Posterior cingulate gyrus (tissue), 11 donors: ENCODE results near the gene TMED1.

ENCODE experiments used
- DNase-seq, 10 donors: peaks; one replicate each; pipeline versions ENCODE4 v3.0.0 to v3.0.0-alpha.2; 2020 to 2021; ENCODE audit warnings: mixed read lengths in 3 of 10
- intact Hi-C: fragments of 100-400 bp; cut with DNase I; formaldehyde crosslinking; loops from one replicate; pipeline ENCODE4 v1.15.1; 2023

TMED1 gene

GRCh38 chr19:10816691-10817090, 19.3 kb downstream of the TMED1 start:
- intact Hi-C loops = no loop called here

GRCh38 chr19:10815969-10816644, 19.9 kb downstream of the TMED1 start:
- no peak for DNase-seq

More at GRCh38 chr19:10816691-10817090, 19.3 kb downstream of the TMED1 start:
- DNase-seq = no peak

GRCh38 chr19:10815007-10815536, 20.9 kb downstream of the TMED1 start:
- intact Hi-C loops = no loop called here
- DNase-seq = no peak

More at GRCh38 chr19:10815969-10816644, 19.9 kb downstream of the TMED1 start:
- intact Hi-C loops = no loop called here

GRCh38 chr19:10812902-10813404, 23.1 kb downstream of the TMED1 start:
- intact Hi-C loops = no loop called here
- peak in 2 of 10 donors; percentile 33 to 90 for DNase-seq

- intact Hi-C loops = no loop called here
- no peak for DNase-seq
Measured at GRCh38 chr19:10812196-10812595, 23.8 kb downstream of the TMED1 start.

GRCh38 chr19:10811391-10812111, 24.5 kb downstream of the TMED1 start:
- no peak for DNase-seq
- intact Hi-C loops = no loop called here

GRCh38 chr19:10809651-10810285, 26.2 kb downstream of the TMED1 start:
- DNase-seq = no peak
- intact Hi-C loops = no loop called here

- DNase-seq = no peak
- intact Hi-C loops = no loop called here
Measured at GRCh38 chr19:10808937-10809649, 26.9 kb downstream of the TMED1 start.

- intact Hi-C loops = no loop called here
- DNase-seq = no peak
Measured at GRCh38 chr19:10805758-10806247, 30.2 kb downstream of the TMED1 start.

GRCh38 chr19:10805065-10805757, 30.8 kb downstream of the TMED1 start:
- no peak for DNase-seq
- intact Hi-C loops = no loop called here

- intact Hi-C loops = no loop called here
- DNase-seq = no peak
Measured at GRCh38 chr19:10803252-10803651, 32.8 kb downstream of the TMED1 start.

- DNase-seq = no peak
- intact Hi-C loops = no loop called here
Measured at GRCh38 chr19:10802479-10802878, 33.5 kb downstream of the TMED1 start.

- DNase-seq = peak in 7 of 10 donors; percentile 25 to 91 (median 49)
- intact Hi-C loops = no loop called here
Measured at GRCh38 chr19:10800488-10800887, 35.5 kb downstream of the TMED1 start.

GRCh38 chr19:10797541-10798256, 38.3 kb downstream of the TMED1 start:
- DNase-seq = peak; percentile 31 to 93 (median 52)

GRCh38 chr19:10797078-10797477, 38.9 kb downstream of the TMED1 start:
- no peak for DNase-seq

More at GRCh38 chr19:10797541-10798256, 38.3 kb downstream of the TMED1 start:
- intact Hi-C loops = no loop called here

GRCh38 chr19:10796653-10797052, 39.4 kb downstream of the TMED1 start:
- peak in 5 of 10 donors; percentile 26 to 91 (median 46) for DNase-seq
- intact Hi-C loops = no loop called here

More at GRCh38 chr19:10797078-10797477, 38.9 kb downstream of the TMED1 start:
- intact Hi-C loops = no loop called here

GRCh38 chr19:10789866-10790265, 46.1 kb downstream of the TMED1 start:
- no peak for DNase-seq
- intact Hi-C loops = no loop called here

- DNase-seq = no peak
- intact Hi-C loops = no loop called here
Measured at GRCh38 chr19:10788146-10788545, 47.9 kb downstream of the TMED1 start.

GRCh38 chr19:10784257-10784656, 51.8 kb downstream of the TMED1 start:
- intact Hi-C loops = no loop called here
- no peak for DNase-seq
